ENCODE results near the gene CCDC122.

Gene CCDC122

DNA sequence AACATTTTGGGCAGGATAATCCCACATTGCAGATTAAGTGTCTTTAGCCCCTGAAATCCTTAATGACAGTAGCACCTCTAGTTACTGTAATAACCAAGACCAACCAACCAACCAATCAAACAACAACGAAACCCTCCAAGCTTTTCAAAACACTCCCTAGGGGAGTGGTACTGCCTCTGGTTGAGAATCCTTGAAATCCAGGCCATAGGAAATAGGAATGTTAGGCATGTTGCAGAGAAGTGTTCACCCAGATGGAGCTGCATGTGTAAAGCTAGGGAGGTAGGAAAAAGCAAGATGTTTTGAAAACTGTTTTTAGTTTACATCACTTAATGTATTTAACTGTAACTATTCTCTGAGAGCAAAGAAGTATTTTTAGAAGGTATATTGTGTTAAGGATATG is 4.7 kb upstream of the CCDC122 start:
- TF ChIP-seq YY1 (IDR thresholded peaks at IDR 0.05; ENCODE audit: insufficient read depth, insufficient read length) (no peak), SUZ12 (IDR thresholded peaks at IDR 0.05; ENCODE audit: extremely low read depth, insufficient read depth, insufficient read length) (no peak), ZNF274 (IDR thresholded peaks at IDR 0.05; ENCODE audit: low read depth, low read length) (no peak)
- Histone ChIP-seq H3K36me3 (ENCODE audit: insufficient read depth, insufficient read length, low read length) (no peaks in the 10 kb centered on the region), H3K4me3 (ENCODE audit: insufficient read length, low read depth) (no peak overlapping the region), H3K4me1 (ENCODE audit: insufficient read depth, insufficient read length) (no peaks in the 10 kb centered on the region), H3K27me3 (ENCODE audit: insufficient read depth, insufficient read length) (no peaks in the 10 kb centered on the region), H3K9ac (ENCODE audit: insufficient read length, low read depth) (no peak overlapping the region), H3K9me3 (ENCODE audit: insufficient read depth, low read length) (no peaks in the 10 kb centered on the region)
- DNase-seq (ENCODE audit: low read depth, low spot score) = no peak

DNA sequence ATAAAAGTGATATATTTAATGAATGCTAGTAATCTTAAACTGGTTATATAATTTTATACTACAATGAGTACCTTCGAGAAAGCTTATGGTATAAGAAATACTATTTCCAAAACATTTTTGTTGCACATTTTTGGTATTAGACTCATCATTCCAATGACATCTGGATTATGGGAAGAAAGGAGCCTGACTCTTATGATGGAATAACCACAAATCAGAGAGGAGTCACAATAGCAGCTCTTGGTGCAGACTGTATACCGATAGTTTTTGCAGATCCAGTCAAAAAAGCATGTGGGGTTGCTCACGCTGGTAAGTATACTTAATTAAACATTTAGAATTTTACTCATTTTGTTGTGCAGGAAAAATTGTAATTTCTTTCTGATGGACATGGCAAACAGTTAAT is 4.1 kb upstream of the CCDC122 start:
- Histone ChIP-seq H3K4me3 (ENCODE audit: insufficient read length, low read depth) (no peak overlapping the region), H3K4me1 (ENCODE audit: insufficient read depth, insufficient read length) (no peaks in the 10 kb centered on the region), H3K36me3 (ENCODE audit: insufficient read depth, insufficient read length, low read length) (no peaks in the 10 kb centered on the region), H3K9ac (ENCODE audit: insufficient read length, low read depth) (no peak overlapping the region), H3K27me3 (ENCODE audit: insufficient read depth, insufficient read length) (no peaks in the 10 kb centered on the region), H3K9me3 (ENCODE audit: insufficient read depth, low read length) (no peaks in the 10 kb centered on the region)
- DNase-seq (ENCODE audit: low read depth, low spot score) = no peak
- TF ChIP-seq YY1 (IDR thresholded peaks at IDR 0.05; ENCODE audit: insufficient read depth, insufficient read length) (no peak), SUZ12 (IDR thresholded peaks at IDR 0.05; ENCODE audit: extremely low read depth, insufficient read depth, insufficient read length) (no peak), ZNF274 (IDR thresholded peaks at IDR 0.05; ENCODE audit: low read depth, low read length) (no peak)

DNA sequence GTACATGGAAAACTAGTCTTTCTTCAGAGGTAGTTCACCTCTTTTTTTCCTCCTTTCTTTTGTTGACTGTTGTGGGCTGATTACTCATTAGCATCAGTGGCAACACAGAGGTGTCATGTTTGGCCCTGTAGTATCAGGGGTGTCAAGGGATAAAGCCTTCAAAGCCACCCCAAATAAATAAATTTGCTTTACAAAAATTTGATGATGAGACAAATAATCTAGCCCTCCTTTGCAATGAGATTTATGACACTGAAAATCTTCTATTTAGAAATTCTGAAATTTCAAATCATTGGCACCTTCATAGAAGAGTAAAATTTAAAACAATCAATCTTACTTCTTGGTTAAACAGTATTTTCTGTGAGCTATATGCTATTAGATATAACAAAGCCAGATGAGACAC is 2.0 kb upstream of the CCDC122 start:
- H3K4me3 ChIP-seq (ENCODE audit: insufficient read length, low read depth) = no peak overlapping the region
- DNase-seq (ENCODE audit: low read depth, low spot score) = no peak
- no peaks in the 10 kb centered on the region for H3K27me3 ChIP-seq (ENCODE audit: insufficient read depth, insufficient read length)
- no peak overlapping the region for H3K9ac ChIP-seq (ENCODE audit: insufficient read length, low read depth)
- H3K36me3 ChIP-seq (ENCODE audit: insufficient read depth, insufficient read length, low read length) = no peaks in the 10 kb centered on the region
- no peak for TF ChIP-seq YY1 (IDR thresholded peaks at IDR 0.05; ENCODE audit: insufficient read depth, insufficient read length)
- no peak for TF ChIP-seq SUZ12 (IDR thresholded peaks at IDR 0.05; ENCODE audit: extremely low read depth, insufficient read depth, insufficient read length)
- TF ChIP-seq ZNF274 (IDR thresholded peaks at IDR 0.05; ENCODE audit: low read depth, low read length) = no peak
- no peaks in the 10 kb centered on the region for H3K9me3 ChIP-seq (ENCODE audit: insufficient read depth, low read length)
- no peaks in the 10 kb centered on the region for H3K4me1 ChIP-seq (ENCODE audit: insufficient read depth, insufficient read length)

DNA sequence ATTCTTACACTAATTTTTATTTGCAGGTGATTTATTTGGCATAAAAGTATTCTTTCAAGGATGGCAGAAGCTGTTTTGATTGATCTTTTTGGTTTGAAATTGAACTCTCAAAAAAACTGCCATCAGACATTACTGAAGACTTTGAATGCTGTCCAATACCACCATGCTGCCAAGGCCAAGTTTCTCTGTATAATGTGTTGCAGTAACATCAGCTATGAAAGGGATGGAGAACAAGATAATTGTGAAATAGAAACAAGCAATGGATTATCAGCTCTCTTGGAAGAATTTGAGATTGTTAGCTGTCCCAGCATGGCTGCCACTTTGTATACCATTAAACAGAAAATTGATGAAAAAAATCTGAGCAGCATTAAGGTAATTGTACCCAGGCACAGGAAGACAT is 1.4 kb upstream of the CCDC122 start:
- Histone ChIP-seq H3K4me3 (ENCODE audit: insufficient read length, low read depth) (no peak overlapping the region), H3K9ac (ENCODE audit: insufficient read length, low read depth) (no peak overlapping the region), H3K4me1 (ENCODE audit: insufficient read depth, insufficient read length) (no peaks in the 10 kb centered on the region), H3K36me3 (ENCODE audit: insufficient read depth, insufficient read length, low read length) (no peaks in the 10 kb centered on the region), H3K27me3 (ENCODE audit: insufficient read depth, insufficient read length) (no peaks in the 10 kb centered on the region), H3K9me3 (ENCODE audit: insufficient read depth, low read length) (no peaks in the 10 kb centered on the region)
- no peak for DNase-seq (ENCODE audit: low read depth, low spot score)
- no peak for TF ChIP-seq ZNF274 (IDR thresholded peaks at IDR 0.05; ENCODE audit: low read depth, low read length)
- no peak for TF ChIP-seq SUZ12 (IDR thresholded peaks at IDR 0.05; ENCODE audit: extremely low read depth, insufficient read depth, insufficient read length)
- TF ChIP-seq YY1 (IDR thresholded peaks at IDR 0.05; ENCODE audit: insufficient read depth, insufficient read length) = no peak

DNA sequence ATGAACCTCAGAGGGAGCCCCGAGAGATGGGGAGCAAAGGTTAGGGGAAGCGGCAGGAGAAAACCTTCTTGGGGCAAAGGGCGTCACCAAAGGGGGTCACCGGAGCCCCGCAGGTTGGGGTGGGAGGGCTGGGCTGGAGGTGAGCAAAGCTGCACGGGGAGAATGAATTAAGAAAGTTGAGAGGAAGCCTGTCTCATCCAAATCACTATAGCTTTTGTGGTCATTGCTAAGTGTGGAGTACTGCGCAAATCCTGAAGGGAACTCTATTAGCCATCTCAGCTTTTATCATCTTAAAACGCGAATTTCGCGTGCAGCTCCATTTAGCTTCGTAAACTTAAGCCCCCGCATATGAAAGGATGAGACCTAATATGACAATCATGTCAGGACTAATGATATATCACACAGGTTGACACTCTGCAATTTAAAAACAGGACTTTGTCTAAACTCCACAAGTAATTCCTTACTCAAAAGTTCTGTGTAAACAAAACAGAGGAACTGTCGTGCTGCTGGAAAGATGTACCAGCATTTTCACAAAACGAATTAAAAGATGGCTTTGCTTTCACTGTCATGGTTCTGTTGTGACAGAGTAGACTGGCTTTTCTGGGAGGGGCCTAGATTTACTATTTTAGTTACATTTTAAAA is 795 bp upstream of the CCDC122 start:
- DNase-seq (ENCODE audit: low read depth, low spot score) = no peak
- Histone ChIP-seq H3K4me1 (ENCODE audit: insufficient read depth, insufficient read length) (no peaks in the 10 kb centered on the region), H3K4me3 (ENCODE audit: insufficient read length, low read depth) (peak overlapping the region; percentile 42), H3K27me3 (ENCODE audit: insufficient read depth, insufficient read length) (no peaks in the 10 kb centered on the region), H3K36me3 (ENCODE audit: insufficient read depth, insufficient read length, low read length) (no peaks in the 10 kb centered on the region), H3K9ac (ENCODE audit: insufficient read length, low read depth) (no peak overlapping the region), H3K9me3 (ENCODE audit: insufficient read depth, low read length) (no peaks in the 10 kb centered on the region)
- TF ChIP-seq SUZ12 (IDR thresholded peaks at IDR 0.05; ENCODE audit: extremely low read depth, insufficient read depth, insufficient read length) = no peak

GRCh38 chr13:43879755-43880181 is 228 bp upstream of the CCDC122 start, which contains the start of gene LACC1:
Gene LACC1 (plus strand): TSS chr13:43879904. CDS start chr13:43880986, 1,082 bp downstream.
- H3K9ac ChIP-seq (ENCODE audit: insufficient read length, low read depth) = peak within 1 kb of the TSS; percentile 70
- peak within 1 kb of the TSS; percentile 42 for H3K4me3 ChIP-seq (ENCODE audit: insufficient read length, low read depth)
- no peaks in the 10 kb centered on the region for H3K4me1 ChIP-seq (ENCODE audit: insufficient read depth, insufficient read length)
- H3K9me3 ChIP-seq (ENCODE audit: insufficient read depth, low read length) = no peaks in the 10 kb centered on the region
- no peaks in the 10 kb centered on the region for H3K36me3 ChIP-seq (ENCODE audit: insufficient read depth, insufficient read length, low read length)
- H3K27me3 ChIP-seq (ENCODE audit: insufficient read depth, insufficient read length) = no peaks in the 10 kb centered on the region
- TF ChIP-seq ZNF274 (IDR thresholded peaks at IDR 0.05; ENCODE audit: low read depth, low read length) (no peak), YY1 (IDR thresholded peaks at IDR 0.05; ENCODE audit: insufficient read depth, insufficient read length) (no peak), SUZ12 (IDR thresholded peaks at IDR 0.05; ENCODE audit: extremely low read depth, insufficient read depth, insufficient read length) (no peak)
- DNase-seq (ENCODE audit: low read depth, low spot score) = no peak

- no peaks in the 10 kb centered on the region for H3K27me3 ChIP-seq (ENCODE audit: insufficient read depth, insufficient read length)
- H3K9ac ChIP-seq (ENCODE audit: insufficient read length, low read depth) = no peak overlapping the region
- H3K4me1 ChIP-seq (ENCODE audit: insufficient read depth, insufficient read length) = no peaks in the 10 kb centered on the region
- DNase-seq (ENCODE audit: low read depth, low spot score) = no peak
- H3K9me3 ChIP-seq (ENCODE audit: insufficient read depth, low read length) = no peaks in the 10 kb centered on the region
- no peak overlapping the region for H3K4me3 ChIP-seq (ENCODE audit: insufficient read length, low read depth)
- TF ChIP-seq YY1 (IDR thresholded peaks at IDR 0.05; ENCODE audit: insufficient read depth, insufficient read length) (no peak), SUZ12 (IDR thresholded peaks at IDR 0.05; ENCODE audit: extremely low read depth, insufficient read depth, insufficient read length) (no peak), ZNF274 (IDR thresholded peaks at IDR 0.05; ENCODE audit: low read depth, low read length) (no peak)
- H3K36me3 ChIP-seq (ENCODE audit: insufficient read depth, insufficient read length, low read length) = peaks cover 3% of the 10 kb centered on the region
These were observed 1.8 kb downstream of the CCDC122 start for GRCh38 chr13:43877766-43878165.

Data from NT2/D1 (cell line).